Ecto neural progenitor cell (in vitro differentiated cells): Measurements from ENCODE around the gene IFITM2.

Experiments used
- DNase-seq: peaks from one replicate; pipeline ENCODE4 v3.0.0-alpha.2; 2018; ENCODE audit warnings: low spot score

Gene IFITM2

DNA sequence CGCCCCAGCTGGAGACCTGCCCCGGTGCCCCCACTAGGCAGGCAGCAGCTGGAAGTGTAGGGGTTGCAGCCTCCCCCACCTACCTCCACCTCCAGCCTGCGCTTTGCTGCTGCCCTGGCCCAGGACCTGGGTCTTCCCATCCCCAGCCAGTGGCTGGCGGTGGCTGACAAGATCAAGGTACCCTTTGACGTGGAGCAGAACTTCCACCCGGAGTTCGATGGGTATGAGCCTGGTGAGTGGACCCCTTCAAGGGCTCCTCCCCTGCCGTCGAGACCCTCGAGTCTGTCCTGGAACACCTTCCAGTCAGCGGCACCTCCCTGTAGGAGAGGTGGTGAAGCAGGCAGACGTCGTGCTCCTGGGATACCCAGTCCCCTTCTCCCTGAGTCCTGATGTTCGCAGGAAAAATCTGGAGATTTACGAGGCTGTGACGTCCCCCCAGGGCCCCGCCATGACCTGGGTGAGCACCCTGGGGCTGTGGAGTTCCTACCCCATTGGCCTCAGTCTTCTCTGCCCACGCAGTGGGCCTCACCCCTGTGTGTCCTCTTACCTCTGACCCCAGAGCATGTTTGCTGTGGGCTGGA is 14.3 kb upstream of the IFITM2 start:
- DNase-seq, result no peak

GRCh38 chr11:293852-294661 is 13.6 kb upstream of the IFITM2 start:
- no peak for DNase-seq

GRCh38 chr11:294780-295179 is 12.8 kb upstream of the IFITM2 start:
- no peak for DNase-seq

- DNase-seq, result no peak
These were observed 12.1 kb upstream of the IFITM2 start for GRCh38 chr11:295351-296170.

DNA sequence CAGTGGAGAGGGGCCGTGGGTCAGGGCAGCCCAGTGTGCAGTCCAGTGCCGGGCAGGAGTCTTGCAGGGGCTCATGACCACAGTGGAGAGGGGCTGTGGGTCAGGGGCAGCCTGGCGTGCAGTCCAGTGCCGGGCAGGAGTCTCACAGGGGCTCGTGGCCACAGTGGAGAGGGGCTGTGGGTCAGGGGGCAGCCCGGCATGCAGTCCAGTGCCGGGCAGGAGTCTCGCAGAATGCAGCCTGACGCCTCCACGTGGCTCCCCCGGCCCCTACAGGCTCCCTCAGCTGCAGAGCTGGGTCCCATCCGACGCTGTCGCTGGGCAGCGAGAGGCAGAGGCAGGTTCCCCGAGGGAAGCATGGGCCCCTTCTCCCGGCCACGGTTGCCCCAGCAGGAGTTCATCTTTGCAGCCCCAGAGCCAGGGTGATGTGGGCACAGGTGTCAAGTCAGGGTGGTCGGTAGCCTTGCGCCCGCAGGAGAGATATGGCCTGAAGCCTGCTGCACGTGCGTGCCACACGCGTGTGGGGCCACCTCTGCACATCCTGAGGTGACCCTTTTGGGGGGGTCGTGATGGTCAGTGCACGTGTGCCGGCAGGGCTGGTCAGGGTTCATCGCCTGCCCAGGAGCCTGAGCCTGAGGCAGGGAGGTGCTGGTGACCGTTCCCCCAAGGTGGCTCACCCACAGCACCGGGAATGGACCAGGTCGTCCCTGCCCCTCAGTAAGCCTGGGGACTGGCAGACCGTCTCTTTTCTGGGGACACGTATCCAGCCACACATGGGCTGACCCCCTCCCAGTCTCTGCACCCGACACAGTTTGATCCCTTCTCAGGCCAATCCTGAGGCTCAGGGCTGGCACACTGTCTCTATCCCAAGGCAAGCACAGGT is 11.2 kb upstream of the IFITM2 start:
- no peak for DNase-seq

GRCh38 chr11:297051-297585 is 10.5 kb upstream of the IFITM2 start:
- DNase-seq, result no peak

- DNase-seq, result no peak
These were observed 9.8 kb upstream of the IFITM2 start for GRCh38 chr11:297586-298405.

DNA sequence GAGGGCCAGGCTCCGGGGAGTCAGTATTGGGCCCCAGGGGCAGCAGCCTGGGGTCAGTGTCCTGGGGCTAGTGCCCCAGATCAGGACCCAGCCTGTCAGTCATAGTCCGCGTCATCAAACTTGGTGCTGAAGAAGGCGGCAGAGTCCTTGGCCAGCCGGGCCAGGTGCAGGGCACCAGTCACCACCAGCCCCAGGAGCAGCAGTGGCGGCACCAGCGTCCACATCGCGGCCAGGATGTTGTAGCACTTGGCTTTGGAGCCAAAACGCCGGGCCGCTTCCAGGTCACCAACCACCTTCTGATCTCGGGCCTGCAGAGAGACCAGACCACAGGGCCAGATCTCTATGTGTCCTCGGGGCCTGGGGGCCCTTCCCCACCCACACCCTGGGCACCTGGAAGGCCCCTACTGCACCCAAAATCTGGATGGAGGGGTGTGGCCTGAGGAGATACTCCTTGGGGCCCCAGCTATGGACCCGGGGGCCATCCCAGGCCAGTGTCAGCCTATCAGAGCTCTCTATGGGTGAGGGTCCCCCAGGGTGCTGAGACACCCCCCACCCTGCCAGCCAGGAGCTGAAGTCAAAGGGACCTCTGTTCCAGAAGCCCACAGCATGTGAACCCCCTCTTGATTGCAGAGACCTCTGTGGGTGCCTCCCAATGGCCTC is 9.1 kb upstream of the IFITM2 start:
- no peak for DNase-seq

DNA sequence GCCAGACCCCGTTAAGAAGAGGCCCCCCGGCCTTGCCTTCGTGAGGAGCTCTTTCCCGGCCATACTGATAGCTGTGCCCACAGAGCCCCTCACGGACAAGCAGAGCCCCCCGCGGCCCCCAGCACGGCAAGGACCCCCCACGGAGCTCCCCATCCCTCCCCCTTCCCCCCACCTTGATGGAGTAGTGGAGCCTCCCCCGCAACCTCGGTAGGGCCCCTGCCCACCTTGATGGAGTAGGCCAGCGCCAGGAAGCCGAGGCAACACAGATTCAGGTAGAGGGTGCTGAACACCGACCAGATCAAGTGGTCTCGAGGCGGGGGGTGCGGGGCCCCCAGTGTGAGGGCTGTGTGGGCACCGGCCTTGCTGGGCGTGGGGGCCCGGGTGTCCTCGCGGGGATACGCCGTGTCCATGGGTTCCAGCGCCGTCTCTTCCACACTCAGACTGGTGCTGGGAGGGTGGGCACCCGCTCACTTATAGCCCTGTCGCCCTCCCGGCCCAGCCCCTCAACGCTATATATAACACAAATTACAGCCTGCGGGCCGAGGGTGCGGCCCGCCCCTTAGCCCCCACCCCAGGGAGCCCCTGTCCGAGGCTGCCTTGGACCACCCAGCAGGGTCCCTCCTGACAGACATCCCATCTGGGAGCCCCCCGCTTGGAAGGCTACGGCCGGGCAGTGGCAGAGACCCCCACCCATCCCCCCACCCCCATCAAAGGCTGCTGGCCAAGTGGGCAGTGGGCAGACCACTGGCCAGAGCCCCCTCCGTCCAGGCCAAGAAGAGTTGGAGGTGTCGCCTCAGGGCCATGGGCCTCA is 8.3 kb upstream of the IFITM2 start, which contains the start of gene IFITM5:
Gene IFITM5, minus strand, starts transcription at position 446 of the 811 bp plus-strand sequence. Its CDS starts 36 bp downstream, at position 410.
- no peak for DNase-seq

DNA sequence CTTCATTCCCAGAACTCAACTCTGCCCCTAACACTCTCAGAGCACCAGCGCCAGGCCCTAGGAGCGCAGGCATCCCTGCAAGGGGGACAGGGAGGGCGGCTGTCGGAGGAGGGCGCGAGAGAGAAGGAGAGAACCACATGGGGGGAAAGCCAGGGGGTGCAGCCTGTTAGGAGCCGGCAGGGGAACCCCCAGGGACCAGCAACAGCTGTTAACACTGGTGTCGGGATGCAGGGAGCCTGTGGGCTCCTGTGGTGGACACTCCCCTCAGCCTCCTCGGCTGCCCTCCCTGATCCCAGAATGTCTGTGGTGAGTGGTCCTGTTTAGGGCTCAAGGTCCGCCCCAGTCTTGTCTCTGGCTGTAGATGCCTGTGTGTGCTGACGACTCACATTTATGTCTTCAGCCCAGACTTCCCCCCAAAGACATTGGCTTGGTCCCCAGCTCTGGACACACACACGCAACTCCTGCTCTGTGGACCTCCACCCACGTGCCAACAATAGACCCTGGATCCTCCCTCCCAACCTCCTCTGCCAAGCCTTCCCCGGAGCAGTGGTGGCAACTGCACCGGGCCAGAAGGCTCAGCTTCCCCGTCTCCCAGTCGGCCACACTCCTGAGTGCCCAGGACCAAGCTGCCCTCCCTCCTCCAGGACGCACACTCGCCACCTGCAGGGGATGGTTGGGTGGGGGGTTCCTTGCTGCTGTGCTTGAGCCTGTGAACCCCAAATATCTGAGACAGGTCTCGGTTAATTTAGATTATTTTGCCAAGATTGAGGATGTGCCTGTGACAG is 7.5 kb upstream of the IFITM2 start:
- DNase-seq, result no peak

GRCh38 chr11:303363-303762 is 4.3 kb upstream of the IFITM2 start:
- no peak for DNase-seq

DNA sequence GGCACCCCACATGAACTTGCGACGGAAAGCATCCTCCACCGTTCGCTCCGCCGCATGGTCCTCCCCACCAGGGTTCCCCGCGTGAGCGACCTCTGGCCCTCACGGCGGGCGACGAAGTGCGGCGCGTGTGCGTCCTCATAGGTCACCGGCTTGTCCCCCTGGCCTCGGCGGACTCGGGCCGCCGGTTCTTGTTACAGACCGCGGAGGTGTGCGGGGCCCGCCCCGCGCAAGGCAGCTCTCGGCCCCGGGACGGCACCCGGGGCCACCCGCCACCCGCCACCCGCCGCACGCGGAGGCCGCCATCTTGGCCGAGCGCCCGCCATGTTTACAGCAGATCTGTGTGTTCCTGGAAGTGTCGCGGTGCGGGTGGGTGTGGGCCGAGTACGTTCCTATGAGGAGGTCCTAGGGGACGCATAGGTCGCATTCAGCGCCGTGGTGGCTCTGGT is 3.5 kb upstream of the IFITM2 start:
- DNase-seq, result no peak

GRCh38 chr11:304915-305843 is 2.4 kb upstream of the IFITM2 start:
- DNase-seq, result no peak

DNA sequence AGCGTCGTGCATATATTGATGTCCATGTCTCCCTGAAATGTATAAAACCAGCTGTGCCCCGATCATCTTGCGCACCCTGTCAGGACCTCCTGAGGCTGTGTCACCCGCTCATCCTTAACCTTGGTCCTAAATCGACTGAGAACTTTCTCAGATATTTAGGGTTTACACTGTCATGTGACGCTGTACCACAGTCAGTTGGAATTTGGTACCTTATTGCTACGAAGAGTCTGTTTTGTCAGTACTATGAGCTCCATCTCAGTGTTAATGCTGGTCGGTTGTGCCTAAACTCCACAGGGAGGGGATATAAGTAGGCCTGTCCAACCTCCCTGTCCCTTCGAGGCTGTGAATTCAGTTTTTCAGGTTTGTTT is 1.8 kb upstream of the IFITM2 start:
- DNase-seq, result no peak

DNA sequence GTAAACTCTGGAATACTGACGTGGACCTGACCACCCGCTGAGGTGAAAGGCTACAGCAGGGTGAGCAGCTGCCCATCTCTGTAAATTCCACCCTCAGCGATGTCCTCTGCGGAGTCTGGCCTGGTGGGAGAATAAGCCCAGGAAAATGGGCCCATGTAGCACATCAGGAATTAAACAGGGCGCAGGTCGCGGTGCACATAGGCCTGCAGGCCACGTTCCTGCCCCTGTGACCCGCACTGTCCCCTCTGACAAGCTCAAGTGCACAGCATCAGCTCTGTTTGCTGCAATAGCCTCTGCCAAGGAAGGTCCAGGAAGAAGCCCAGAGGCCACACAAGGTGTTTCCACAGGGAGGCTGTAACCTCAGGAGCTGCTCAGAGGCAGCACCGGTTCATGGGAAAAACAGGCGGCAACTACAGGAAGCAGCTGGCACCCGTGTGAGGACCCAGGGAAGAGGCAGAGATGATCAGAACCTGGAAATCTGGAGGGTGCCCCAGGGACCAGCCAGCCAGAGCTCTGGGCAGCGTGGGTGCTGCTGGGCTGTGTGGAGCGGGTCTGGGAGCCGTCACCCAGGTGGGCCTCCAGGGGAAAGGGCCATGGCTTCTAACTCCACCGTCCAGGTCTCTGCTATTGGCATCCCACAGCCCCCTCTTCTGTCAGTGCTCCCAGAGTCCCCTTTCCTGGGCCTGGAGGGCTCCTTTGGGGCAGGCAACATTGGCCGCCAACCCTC is 808 bp upstream of the IFITM2 start:
- no peak for DNase-seq
